SK-N-MC (cell line): ENCODE results near the gene TBC1D2B.

Source experiments
- EZH2 ChIP-seq: fragments of 200-600 bp; sonication (generic); IDR thresholded peaks from one replicate; pipeline ENCODE4 v1.6.1; 2017; ENCODE audit warnings: antibody characterized with exemption
- FOXP2 ChIP-seq: optimal IDR thresholded peaks from 2 replicates; pipeline ENCODE3; 2011; ENCODE audit warnings: mild to moderate bottlenecking, moderate library complexity; ENCODE audit not compliant: insufficient read depth; ENCODE audit errors: extremely low read length, control extremely low read depth
- POLR2AphosphoS5 ChIP-seq: IDR thresholded peaks from 2 replicates; pipeline ENCODE4 v1.6.1; 2012; ENCODE audit warnings: mild to moderate bottlenecking, low read depth, low read length, borderline replicate concordance

GRCh38 chr15:78109156-78109555 lies 31.6 kb upstream of the TBC1D2B start:
- no peak for TF ChIP-seq FOXP2
- no peak for TF ChIP-seq EZH2
- no peak for TF ChIP-seq POLR2AphosphoS5
